Measurements from ENCODE around the gene MRPS9. TPM values are rescaled to one million over a fixed set of nuclear protein-coding genes. Genes with fewer than 3 reads are reported as not detected.

MRPS9 gene
- total and polyA plus RNA-seq, 9 donors = 22.8 to 31.8 (median 29.1) TPM

DNA sequence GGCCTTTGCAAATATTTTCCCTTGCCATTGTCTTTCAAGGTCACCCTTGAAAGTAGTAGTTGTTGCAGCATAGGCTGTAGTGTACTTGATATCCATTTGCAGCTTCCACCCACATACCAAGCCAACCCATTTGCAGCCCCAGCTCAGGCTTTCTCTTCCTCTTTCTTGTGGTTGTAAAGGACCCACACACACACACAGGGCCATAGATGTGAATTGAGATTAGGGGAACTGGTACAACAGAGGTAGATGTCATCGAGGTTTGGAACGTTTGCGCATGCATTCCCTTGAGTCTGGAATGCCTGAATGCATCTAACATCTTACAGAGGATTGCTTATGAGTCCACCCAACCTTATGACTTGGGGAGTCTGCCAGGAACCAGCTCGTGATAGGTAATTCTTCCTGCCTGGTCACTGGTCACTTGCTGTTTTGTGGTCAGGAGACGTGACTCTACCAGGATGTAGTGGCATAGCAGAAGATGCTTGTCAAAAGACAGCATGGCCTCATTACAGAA lies 91.9 kb downstream of the MRPS9 start:
- no peaks in the 10 kb centered on the region for H3K27me3 ChIP-seq (ENCODE audit: control insufficient read depth, insufficient read depth, low read length)
- H3K4me3 ChIP-seq (ENCODE audit: low read length) = no peak overlapping the region
- no peaks in the 10 kb centered on the region for H3K9me3 ChIP-seq (replicated peaks; ENCODE audit: control insufficient read depth, low read depth, low read length)
- WGBS (ENCODE audit: insufficient coverage) = 83% methylated on average over 3 of the region's 5 CpGs
- no peak overlapping the region for H3K27ac ChIP-seq (ENCODE audit: low read length)
- H3K36me3 ChIP-seq (ENCODE audit: control insufficient read depth, insufficient read depth, low read length) = no peaks in the 10 kb centered on the region
- H3K4me1 ChIP-seq (ENCODE audit: control insufficient read depth, insufficient read depth, low read length) = no peaks in the 10 kb centered on the region
- DNase-seq = no peak

DNA sequence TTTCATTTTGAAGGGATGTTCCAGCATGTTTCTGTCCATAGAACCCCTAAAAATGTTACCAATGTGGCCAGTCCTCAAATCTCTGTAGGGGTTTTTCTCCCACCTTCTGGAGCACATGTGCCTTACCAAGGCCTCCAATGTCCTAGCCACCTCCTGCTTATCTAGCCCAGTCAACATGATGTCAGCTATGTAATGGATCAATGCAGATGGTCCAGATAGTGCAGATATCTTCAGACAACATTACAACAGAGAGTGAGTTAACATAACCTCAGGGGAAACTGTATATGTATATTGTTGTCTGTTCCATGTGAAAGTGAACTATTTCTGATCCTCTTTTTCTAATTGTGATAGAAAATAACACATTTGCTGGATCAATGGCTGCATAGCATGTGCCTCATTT lies 92.7 kb downstream of the MRPS9 start:
- no peak for DNase-seq
- no peaks in the 10 kb centered on the region for H3K9me3 ChIP-seq (replicated peaks; ENCODE audit: control insufficient read depth, low read depth, low read length)
- no peaks in the 10 kb centered on the region for H3K27me3 ChIP-seq (ENCODE audit: control insufficient read depth, insufficient read depth, low read length)
- H3K27ac ChIP-seq (ENCODE audit: low read length) = no peak overlapping the region
- H3K4me3 ChIP-seq (ENCODE audit: low read length) = no peak overlapping the region
- no peaks in the 10 kb centered on the region for H3K36me3 ChIP-seq (ENCODE audit: control insufficient read depth, insufficient read depth, low read length)
- no peaks in the 10 kb centered on the region for H3K4me1 ChIP-seq (ENCODE audit: control insufficient read depth, insufficient read depth, low read length)

DNA sequence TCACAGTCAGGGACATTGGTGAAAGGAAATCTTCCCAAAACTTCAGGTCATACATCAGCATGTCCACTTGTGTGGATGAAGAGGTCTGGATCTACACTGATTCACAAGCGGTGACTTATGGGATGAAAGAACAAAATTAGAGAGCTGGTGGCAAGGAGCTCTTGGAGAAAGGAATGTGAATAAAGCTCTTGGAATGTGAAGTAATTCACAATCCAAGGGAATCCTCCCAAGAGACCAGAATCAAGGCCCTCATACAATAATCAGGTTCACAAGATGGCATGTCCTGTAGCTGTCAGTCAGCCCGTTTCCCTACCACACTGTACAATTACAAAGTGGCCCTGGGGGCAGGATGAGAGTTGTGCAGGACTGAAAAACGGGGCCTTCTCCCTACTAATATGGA lies 96.2 kb downstream of the MRPS9 start:
- no peak overlapping the region for H3K27ac ChIP-seq (ENCODE audit: low read length)
- H3K9me3 ChIP-seq (replicated peaks; ENCODE audit: control insufficient read depth, low read depth, low read length) = no peaks in the 10 kb centered on the region
- no peaks in the 10 kb centered on the region for H3K27me3 ChIP-seq (ENCODE audit: control insufficient read depth, insufficient read depth, low read length)
- WGBS (ENCODE audit: insufficient coverage) = no CpG with 5 or more reads among the region's 3 CpGs
- no peaks in the 10 kb centered on the region for H3K4me1 ChIP-seq (ENCODE audit: control insufficient read depth, insufficient read depth, low read length)
- H3K4me3 ChIP-seq (ENCODE audit: low read length) = no peak overlapping the region
- no peaks in the 10 kb centered on the region for H3K36me3 ChIP-seq (ENCODE audit: control insufficient read depth, insufficient read depth, low read length)
- no peak for DNase-seq

DNA sequence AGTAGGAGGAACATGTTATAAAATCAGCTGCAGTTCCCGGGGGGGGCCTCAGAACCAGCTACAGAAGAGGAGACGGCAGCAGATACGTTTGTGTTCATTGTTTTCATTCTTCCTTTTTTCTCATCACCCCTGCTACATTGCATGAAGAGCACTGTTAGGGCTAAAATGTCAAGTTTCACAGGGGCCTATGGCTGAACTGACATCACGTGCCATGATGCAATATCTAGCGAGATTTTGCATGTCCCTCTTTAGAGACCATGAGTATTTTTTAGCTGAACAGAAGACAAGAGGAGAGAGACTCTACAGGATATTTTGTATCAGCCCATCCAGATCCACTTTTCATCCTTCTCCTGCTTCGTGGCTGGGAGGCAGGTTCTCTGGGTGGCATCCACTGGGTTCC lies 97.6 kb downstream of the MRPS9 start:
- no peaks in the 10 kb centered on the region for H3K9me3 ChIP-seq (replicated peaks; ENCODE audit: control insufficient read depth, low read depth, low read length)
- peaks cover 2% of the 10 kb centered on the region for H3K27me3 ChIP-seq (ENCODE audit: control insufficient read depth, insufficient read depth, low read length)
- DNase-seq = no peak
- H3K36me3 ChIP-seq (ENCODE audit: control insufficient read depth, insufficient read depth, low read length) = no peaks in the 10 kb centered on the region
- H3K27ac ChIP-seq (ENCODE audit: low read length) = no peak overlapping the region
- no peak overlapping the region for H3K4me3 ChIP-seq (ENCODE audit: low read length)
- no peaks in the 10 kb centered on the region for H3K4me1 ChIP-seq (ENCODE audit: control insufficient read depth, insufficient read depth, low read length)
- no CpG with 5 or more reads among the region's 6 CpGs for WGBS (ENCODE audit: insufficient coverage)

DNA sequence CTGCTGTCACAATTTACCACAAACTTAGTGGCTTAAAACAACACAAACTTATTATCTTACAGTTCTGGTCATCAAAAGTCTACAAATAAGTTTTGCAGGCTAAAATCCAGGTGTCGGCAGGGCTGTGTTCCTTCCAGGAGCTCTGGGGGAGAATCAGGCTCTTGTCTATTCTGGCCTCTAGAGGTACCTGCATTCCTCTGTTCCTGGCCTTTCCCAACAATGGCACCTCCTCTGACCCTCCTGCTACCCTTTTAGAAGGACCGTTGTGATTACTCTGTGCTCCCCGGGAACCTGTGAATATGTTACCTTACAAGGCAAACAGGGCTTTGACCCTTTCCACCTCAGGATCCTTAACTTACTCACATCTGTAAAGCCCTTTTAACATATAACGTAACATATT lies 98.5 kb downstream of the MRPS9 start:
- peaks cover 2% of the 10 kb centered on the region for H3K27me3 ChIP-seq (ENCODE audit: control insufficient read depth, insufficient read depth, low read length)
- WGBS (ENCODE audit: insufficient coverage) = 71% methylated on average over 3 of the region's 4 CpGs
- no peak overlapping the region for H3K4me3 ChIP-seq (ENCODE audit: low read length)
- H3K27ac ChIP-seq (ENCODE audit: low read length) = no peak overlapping the region
- no peaks in the 10 kb centered on the region for H3K36me3 ChIP-seq (ENCODE audit: control insufficient read depth, insufficient read depth, low read length)
- H3K4me1 ChIP-seq (ENCODE audit: control insufficient read depth, insufficient read depth, low read length) = no peaks in the 10 kb centered on the region
- DNase-seq = no peak
- no peaks in the 10 kb centered on the region for H3K9me3 ChIP-seq (replicated peaks; ENCODE audit: control insufficient read depth, low read depth, low read length)

DNA sequence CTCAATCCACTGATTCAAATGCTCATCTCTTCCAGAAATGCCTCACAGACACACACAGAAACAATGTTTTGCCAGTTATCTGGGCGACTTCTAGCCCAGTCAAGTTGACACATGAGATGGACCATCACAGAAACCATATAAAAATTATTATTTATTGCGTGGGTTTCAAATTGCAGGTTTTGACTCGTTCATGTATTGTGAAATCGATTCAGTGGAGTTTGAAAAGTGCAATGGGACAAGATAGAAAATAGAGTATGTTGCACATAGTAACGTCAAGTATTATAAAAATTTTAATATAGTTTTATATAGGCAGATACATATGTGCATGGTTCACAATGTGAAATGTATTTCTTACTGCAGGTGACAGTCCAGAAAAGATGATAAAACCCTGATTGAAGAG lies 100.8 kb downstream of the MRPS9 start:
- no peaks in the 10 kb centered on the region for H3K36me3 ChIP-seq (ENCODE audit: control insufficient read depth, insufficient read depth, low read length)
- no peaks in the 10 kb centered on the region for H3K9me3 ChIP-seq (replicated peaks; ENCODE audit: control insufficient read depth, low read depth, low read length)
- peaks cover 2% of the 10 kb centered on the region for H3K4me1 ChIP-seq (ENCODE audit: control insufficient read depth, insufficient read depth, low read length)
- H3K27ac ChIP-seq (ENCODE audit: low read length) = no peak overlapping the region
- H3K27me3 ChIP-seq (ENCODE audit: control insufficient read depth, insufficient read depth, low read length) = peaks cover 7% of the 10 kb centered on the region
- no peak for DNase-seq
- no peak overlapping the region for H3K4me3 ChIP-seq (ENCODE audit: low read length)
- WGBS (ENCODE audit: insufficient coverage) = no CpG with 5 or more reads among the region's 5 CpGs

DNA sequence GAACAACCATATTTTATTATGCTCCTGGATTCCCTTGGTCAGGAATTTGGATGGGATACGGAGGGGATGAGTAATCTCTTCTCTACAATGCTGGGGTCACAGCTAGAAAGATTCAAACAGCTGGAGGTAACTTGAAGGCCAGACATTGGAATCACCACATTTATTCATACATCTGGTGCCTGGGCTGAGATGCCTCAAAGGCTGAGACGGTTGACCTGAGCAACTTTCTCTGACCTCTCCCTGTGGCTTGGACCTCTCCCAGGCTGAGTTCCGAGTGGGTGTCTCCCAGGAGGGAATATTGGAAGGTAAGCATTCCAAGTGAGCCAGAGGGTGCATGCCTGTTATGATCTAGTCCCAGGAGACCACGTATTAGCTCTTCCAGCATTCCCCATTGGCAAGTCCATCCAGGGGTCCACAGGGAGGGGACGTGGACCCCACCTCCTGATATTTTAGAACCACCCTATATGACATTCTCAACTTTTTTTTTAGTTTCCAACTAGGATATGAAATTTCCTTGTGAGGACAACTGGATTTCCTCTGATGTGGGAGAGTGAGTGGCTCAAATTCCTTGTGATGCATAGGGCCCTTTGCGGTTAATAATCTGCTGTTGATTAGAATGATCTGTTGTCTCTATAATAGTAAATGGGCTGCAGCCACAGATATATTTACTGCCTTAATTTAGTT lies 101.8 kb downstream of the MRPS9 start:
- H3K27ac ChIP-seq (ENCODE audit: low read length) = no peak overlapping the region
- DNase-seq = no peak
- H3K4me1 ChIP-seq (ENCODE audit: control insufficient read depth, insufficient read depth, low read length) = peaks cover 6% of the 10 kb centered on the region
- no peaks in the 10 kb centered on the region for H3K36me3 ChIP-seq (ENCODE audit: control insufficient read depth, insufficient read depth, low read length)
- H3K27me3 ChIP-seq (ENCODE audit: control insufficient read depth, insufficient read depth, low read length) = peaks cover 13% of the 10 kb centered on the region
- no peak overlapping the region for H3K4me3 ChIP-seq (ENCODE audit: low read length)
- WGBS (ENCODE audit: insufficient coverage) = no CpG with 5 or more reads among the region's 6 CpGs
- H3K9me3 ChIP-seq (replicated peaks; ENCODE audit: control insufficient read depth, low read depth, low read length) = no peaks in the 10 kb centered on the region

DNA sequence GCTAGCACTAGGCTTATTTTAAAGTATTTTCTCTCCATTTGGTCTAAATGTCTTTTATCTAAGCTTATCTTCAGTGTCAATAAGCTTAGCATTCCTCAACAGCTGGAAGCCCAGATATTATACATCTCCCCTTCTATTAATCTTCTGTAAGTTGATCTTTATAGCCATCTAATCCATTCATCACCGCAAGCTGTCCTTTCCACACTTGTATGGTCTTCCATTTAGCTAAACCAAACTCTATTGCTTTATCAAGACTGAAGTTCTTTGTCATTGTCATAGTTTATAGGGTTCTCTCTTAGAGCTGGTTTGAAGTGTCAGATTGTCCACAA lies 102.3 kb downstream of the MRPS9 start:
- peaks cover 9% of the 10 kb centered on the region for H3K4me1 ChIP-seq (ENCODE audit: control insufficient read depth, insufficient read depth, low read length)
- H3K27me3 ChIP-seq (ENCODE audit: control insufficient read depth, insufficient read depth, low read length) = peaks cover 17% of the 10 kb centered on the region
- DNase-seq = no peak
- H3K27ac ChIP-seq (ENCODE audit: low read length) = no peak overlapping the region
- no peaks in the 10 kb centered on the region for H3K9me3 ChIP-seq (replicated peaks; ENCODE audit: control insufficient read depth, low read depth, low read length)
- WGBS (ENCODE audit: insufficient coverage) = no CpG with 5 or more reads among the region's 1 CpG
- H3K36me3 ChIP-seq (ENCODE audit: control insufficient read depth, insufficient read depth, low read length) = no peaks in the 10 kb centered on the region
- H3K4me3 ChIP-seq (ENCODE audit: low read length) = no peak overlapping the region

DNA sequence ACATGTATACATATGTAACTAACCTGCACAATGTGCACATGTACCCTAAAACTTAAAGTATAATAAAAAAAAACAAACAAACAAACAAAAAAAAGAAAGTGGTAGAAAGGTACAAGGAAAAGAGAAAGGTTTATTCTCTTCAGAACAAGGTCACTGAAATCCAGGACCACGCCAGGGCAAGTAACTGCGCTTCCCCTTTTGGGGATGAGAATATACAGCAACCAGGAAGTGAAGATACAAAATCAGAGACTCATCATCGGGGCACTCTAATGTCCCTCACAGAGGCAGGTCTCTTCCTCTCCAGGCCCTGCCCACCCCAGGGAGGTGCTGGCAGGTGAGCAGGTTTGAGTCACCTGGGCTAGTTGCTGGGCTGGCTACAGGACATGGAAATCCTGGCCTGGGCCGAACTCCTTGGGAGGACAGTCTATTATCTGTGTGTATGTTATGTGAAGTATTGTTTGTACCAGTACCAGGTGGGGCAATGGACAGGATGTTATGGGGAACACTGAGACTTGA lies 103.3 kb downstream of the MRPS9 start:
- WGBS (ENCODE audit: insufficient coverage) = 95% methylated on average over 3 of the region's 4 CpGs
- no peaks in the 10 kb centered on the region for H3K9me3 ChIP-seq (replicated peaks; ENCODE audit: control insufficient read depth, low read depth, low read length)
- H3K27me3 ChIP-seq (ENCODE audit: control insufficient read depth, insufficient read depth, low read length) = peaks cover 17% of the 10 kb centered on the region
- no peak overlapping the region for H3K4me3 ChIP-seq (ENCODE audit: low read length)
- DNase-seq = no peak
- no peak overlapping the region for H3K27ac ChIP-seq (ENCODE audit: low read length)
- H3K4me1 ChIP-seq (ENCODE audit: control insufficient read depth, insufficient read depth, low read length) = peaks cover 9% of the 10 kb centered on the region
- no peaks in the 10 kb centered on the region for H3K36me3 ChIP-seq (ENCODE audit: control insufficient read depth, insufficient read depth, low read length)

DNA sequence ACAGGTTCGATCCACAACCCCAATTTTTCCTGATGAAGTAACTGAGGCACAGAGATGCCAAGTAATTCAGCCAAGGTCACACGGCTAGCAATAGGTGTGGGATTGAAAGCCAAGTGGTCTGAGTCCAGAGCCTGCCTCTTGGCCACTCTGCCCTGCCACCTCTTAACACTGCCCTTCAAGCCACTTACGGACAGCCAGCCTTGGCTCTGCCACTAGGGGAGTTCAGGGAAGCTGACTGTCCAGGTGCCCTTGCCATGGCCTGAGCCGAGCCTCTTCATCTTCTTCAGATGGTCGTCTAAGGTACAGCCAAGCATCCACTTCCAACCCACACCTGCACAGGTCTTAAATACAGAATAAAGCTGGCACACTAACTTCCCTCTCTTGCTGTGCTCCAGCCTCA lies 104.4 kb downstream of the MRPS9 start:
- H3K36me3 ChIP-seq (ENCODE audit: control insufficient read depth, insufficient read depth, low read length) = no peaks in the 10 kb centered on the region
- no peak overlapping the region for H3K4me3 ChIP-seq (ENCODE audit: low read length)
- WGBS (ENCODE audit: insufficient coverage) = 70% methylated on average over 4 of the region's 5 CpGs
- peaks cover 9% of the 10 kb centered on the region for H3K4me1 ChIP-seq (ENCODE audit: control insufficient read depth, insufficient read depth, low read length)
- no peaks in the 10 kb centered on the region for H3K9me3 ChIP-seq (replicated peaks; ENCODE audit: control insufficient read depth, low read depth, low read length)
- DNase-seq = no peak
- peaks cover 18% of the 10 kb centered on the region for H3K27me3 ChIP-seq (ENCODE audit: control insufficient read depth, insufficient read depth, low read length)
- H3K27ac ChIP-seq (ENCODE audit: low read length) = no peak overlapping the region

DNA sequence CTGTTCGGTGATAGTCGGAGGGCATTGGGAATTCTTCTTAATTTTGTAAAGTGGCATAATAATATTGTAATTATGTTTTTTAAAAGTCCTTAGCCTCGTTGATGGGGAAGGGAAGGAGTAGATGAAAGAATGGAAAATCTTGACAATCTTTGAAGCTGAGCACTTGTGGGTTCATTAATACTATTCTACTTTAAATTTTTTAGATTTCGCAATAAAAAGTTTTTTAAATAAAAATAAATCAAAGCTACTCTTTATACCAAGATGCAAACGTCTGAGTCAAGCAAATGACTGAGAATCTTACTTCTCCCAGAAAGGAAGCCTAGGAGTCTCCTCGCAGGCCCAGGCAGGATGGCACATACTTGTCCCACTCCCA lies 105.2 kb downstream of the MRPS9 start:
- WGBS (ENCODE audit: insufficient coverage) = 35% methylated on average over 2 of the region's 6 CpGs
- Histone ChIP-seq H3K36me3 (ENCODE audit: control insufficient read depth, insufficient read depth, low read length) (no peaks in the 10 kb centered on the region), H3K4me3 (ENCODE audit: low read length) (no peak overlapping the region), H3K9me3 (replicated peaks; ENCODE audit: control insufficient read depth, low read depth, low read length) (no peaks in the 10 kb centered on the region), H3K27me3 (ENCODE audit: control insufficient read depth, insufficient read depth, low read length) (peaks cover 21% of the 10 kb centered on the region), H3K27ac (ENCODE audit: low read length) (no peak overlapping the region), H3K4me1 (ENCODE audit: control insufficient read depth, insufficient read depth, low read length) (peaks cover 9% of the 10 kb centered on the region)
- no peak for DNase-seq
